Measurements from ENCODE around the gene TGFA.

- no peak for TF ChIP-seq SIN3A (IDR thresholded peaks at IDR 0.05; ENCODE audit: borderline replicate concordance, insufficient read depth, low read length)
- TF ChIP-seq TAF1 (IDR thresholded peaks at IDR 0.05; ENCODE audit: borderline replicate concordance, insufficient read depth, low read length), result no peak
- no peak for TF ChIP-seq POLR2AphosphoS5 (IDR thresholded peaks at IDR 0.05; ENCODE audit: low read depth, low read length)
These were observed 4.4 kb downstream of the TGFA start for GRCh38 chr2:70549064-70549710.

All from PFSK-1 (cell line).